ENCODE measurements around the gene SELENOI. TPM values are rescaled to one million over a fixed set of nuclear protein-coding genes. Genes with fewer than 3 reads are reported as not detected.

SELENOI gene
- total and polyA plus RNA-seq, 2 experiments from 2014 or later = 8.4 to 67.8 TPM

GRCh38 chr2:26382564-26382963, 36.6 kb downstream of the SELENOI start:
- ATAC-seq = no peak
- Mint-ChIP-seq H3K9me3 (no peaks in the 10 kb centered on the region), H3K27ac (no peak overlapping the region), H3K4me1 (no peaks in the 10 kb centered on the region), H3K36me3 (ENCODE audit: low read depth) (peaks cover 4% of the 10 kb centered on the region; the same call in 1 of the 3 replicates), H3K4me3 (no peak overlapping the region), H3K27me3 (ENCODE audit: insufficient read depth, low read depth, poor library complexity) (no peaks in the 10 kb centered on the region)
- Histone ChIP-seq H3K4me3 (no peak overlapping the region), H3K9me2 (ENCODE audit: insufficient read depth) (no peaks in the 10 kb centered on the region), H3K27ac (ENCODE audit: low read depth) (no peak overlapping the region), H3K4me2 (no peak overlapping the region), H3F3A (replicated peaks; ENCODE audit: low read depth) (no peaks in the 10 kb centered on the region), H2AFZ (no peak overlapping the region), H3K79me2 (replicated peaks; ENCODE audit: insufficient read depth) (no peaks in the 10 kb centered on the region; the same call in 1 of the 2 replicates), H3K27me3 (ENCODE audit: insufficient read depth) (no peaks in the 10 kb centered on the region), H3K4me1 (ENCODE audit: insufficient read depth) (no peaks in the 10 kb centered on the region), H4K20me1 (replicated peaks; ENCODE audit: insufficient read depth) (peaks cover 12% of the 10 kb centered on the region; the same call in 1 of the 2 replicates), H3K36me3 (ENCODE audit: insufficient read depth) (peaks cover 15% of the 10 kb centered on the region; the same call in 1 of the 2 replicates)
- no peak for DNase-seq (ENCODE audit: low spot score)
- no peak for TF ChIP-seq CTCF (conservative IDR thresholded peaks at IDR 0.05; ENCODE audit: low read depth in 2 of 2)

GRCh38 chr2:26384183-26384582, 38.2 kb downstream of the SELENOI start:
- no peak overlapping the region for H3K27ac ChIP-seq (ENCODE audit: low read depth)
- H3K27ac Mint-ChIP-seq = no peak overlapping the region
- no peak for ATAC-seq
- no peak for TF ChIP-seq CTCF (conservative IDR thresholded peaks at IDR 0.05; ENCODE audit: low read depth in 2 of 2)
- TF ChIP-seq ETS1 (IDR thresholded peaks at IDR 0.05) = no peak
- no peak for TF ChIP-seq REST (IDR thresholded peaks at IDR 0.05; ENCODE audit: unreplicated experiment)
- no peak for TF ChIP-seq ZNF114 (CRISPR knock-in tag; IDR thresholded peaks at IDR 0.05)
- TF ChIP-seq ZNF462 (CRISPR knock-in tag; IDR thresholded peaks at IDR 0.05) = no peak

More at GRCh38 chr2:26384183-26384582, 38.2 kb downstream of the SELENOI start:
- no peaks in the 10 kb centered on the region; the same call in 2 of the 3 replicates for H3K36me3 Mint-ChIP-seq (ENCODE audit: low read depth)
- no peak overlapping the region for H3K4me3 Mint-ChIP-seq
- Histone ChIP-seq H3K9me2 (ENCODE audit: insufficient read depth) (no peaks in the 10 kb centered on the region), H3K79me2 (replicated peaks; ENCODE audit: insufficient read depth) (no peaks in the 10 kb centered on the region; the same call in 1 of the 2 replicates), H3K4me1 (ENCODE audit: insufficient read depth) (no peaks in the 10 kb centered on the region), H3K36me3 (ENCODE audit: insufficient read depth) (peaks cover 18% of the 10 kb centered on the region; the same call in 1 of the 2 replicates), H3K4me2 (no peak overlapping the region), H3K27me3 (ENCODE audit: insufficient read depth) (no peaks in the 10 kb centered on the region), H2AFZ (no peak overlapping the region), H3F3A (replicated peaks; ENCODE audit: low read depth) (no peaks in the 10 kb centered on the region), H4K20me1 (replicated peaks; ENCODE audit: insufficient read depth) (peaks cover 12% of the 10 kb centered on the region; the same call in 1 of the 2 replicates), H3K4me3 (no peak overlapping the region)
- no peaks in the 10 kb centered on the region for H3K27me3 Mint-ChIP-seq (ENCODE audit: insufficient read depth, low read depth, poor library complexity)
- H3K9me3 Mint-ChIP-seq = no peaks in the 10 kb centered on the region
- H3K4me1 Mint-ChIP-seq = no peaks in the 10 kb centered on the region
- DNase-seq (ENCODE audit: low spot score) = no peak
